Loucy (cell line): ENCODE measurements around the gene DPPA3.

Experiments used
- H2AFZ ChIP-seq: fragments of 200-600 bp; sonication (generic); 2 replicates; pipeline ENCODE4 v1.6.0; 2016; ENCODE audit warnings: antibody characterized with exemption, mild to moderate bottlenecking, low read length, moderate library complexity
- H3F3A ChIP-seq: fragments of 200-600 bp; 2 replicates; pipeline ENCODE4 v1.6.0; 2016; ENCODE audit warnings: antibody characterized with exemption, low read depth, mild to moderate bottlenecking
- H3K27me3 ChIP-seq: fragments of 200-600 bp; sonication (generic); 2 replicates; pipeline ENCODE4 v1.6.1; 2014; ENCODE audit warnings: low read length, mild to moderate bottlenecking; ENCODE audit not compliant: insufficient read depth, poor library complexity, severe bottlenecking
- H3K36me3 ChIP-seq: fragments of 200-600 bp; sonication (generic); 2 replicates; pipeline ENCODE4 v1.6.1; 2016; ENCODE audit warnings: low read length; ENCODE audit not compliant: insufficient read depth
- H3K4me1 ChIP-seq: fragments of 200-600 bp; sonication (generic); 2 replicates; pipeline ENCODE4 v1.5.1; 2014; ENCODE audit warnings: low read length, mild to moderate bottlenecking; ENCODE audit not compliant: insufficient read depth, poor library complexity, severe bottlenecking
- H3K4me2 ChIP-seq: fragments of 200-600 bp; sonication (generic); 2 replicates; pipeline ENCODE4 v1.6.0; 2014; ENCODE audit warnings: antibody characterized with exemption, low read length, low read depth, mild to moderate bottlenecking; ENCODE audit not compliant: poor library complexity, severe bottlenecking
- H3K4me3 ChIP-seq: fragments of 200-600 bp; sonication (generic); 2 replicates; pipeline ENCODE4 v1.5.1; 2014; ENCODE audit warnings: low read length, mild to moderate bottlenecking, mixed read lengths; ENCODE audit not compliant: poor library complexity, severe bottlenecking
- H3K79me2 ChIP-seq: fragments of 200-600 bp; sonication (generic); 2 replicates; pipeline ENCODE4 v1.6.1; 2014; ENCODE audit warnings: low read length; ENCODE audit not compliant: insufficient read depth
- H3K9ac ChIP-seq: fragments of 200-600 bp; sonication (generic); 2 replicates; pipeline ENCODE4 v1.6.0; 2014; ENCODE audit warnings: mild to moderate bottlenecking, low read depth, low read length, moderate library complexity; ENCODE audit not compliant: poor library complexity, severe bottlenecking
- H3K9me2 ChIP-seq: fragments of 200-600 bp; sonication (generic); replicated peaks from 2 replicates; pipeline ENCODE4 v1.6.1; 2016; ENCODE audit warnings: low read depth, low read length, mixed read lengths
- H3K9me3 ChIP-seq: fragments of 200-600 bp; sonication (generic); 2 replicates; pipeline ENCODE4 v1.6.1; 2014; ENCODE audit warnings: mild to moderate bottlenecking, antibody characterized with exemption, low read length, low read depth; ENCODE audit not compliant: insufficient read depth
- H4K20me1 ChIP-seq: fragments of 200-600 bp; sonication (generic); 2 replicates; pipeline ENCODE4 v1.6.0; 2014; ENCODE audit warnings: antibody characterized with exemption, low read length, mild to moderate bottlenecking; ENCODE audit not compliant: insufficient read depth, poor library complexity, severe bottlenecking
- CTCF ChIP-seq: fragments of 200-600 bp; sonication (generic); conservative IDR thresholded peaks from 2 replicates; pipeline ENCODE4 v1.5.1; 2014; ENCODE audit warnings: mild to moderate bottlenecking, antibody characterized with exemption, low read length
- EZH2phosphoT487 ChIP-seq: fragments of 200-600 bp; IDR thresholded peaks from 2 replicates; pipeline ENCODE4 v1.6.1; 2018; ENCODE audit warnings: antibody characterized with exemption, mild to moderate bottlenecking, moderate library complexity, borderline replicate concordance

Gene DPPA3

GRCh38 chr12:7716381-7716780 is 5.1 kb downstream of the DPPA3 start:
- H3K27me3 ChIP-seq = no peaks in the 10 kb centered on the region
- H2AFZ ChIP-seq = 0 out of 2 replicates have a peak overlapping the region, but pooled peaks have one; percentile 32
- TF ChIP-seq EZH2phosphoT487 (no peak), CTCF (peak; percentile 52)
- H3K9me3 ChIP-seq = no peaks in the 10 kb centered on the region
- no peaks in the 10 kb centered on the region for H4K20me1 ChIP-seq
- no peaks in the 10 kb centered on the region for H3K79me2 ChIP-seq
- no peak overlapping the region for H3K4me3 ChIP-seq
- H3K36me3 ChIP-seq = no peaks in the 10 kb centered on the region
- H3F3A ChIP-seq = no peaks in the 10 kb centered on the region
- no peaks in the 10 kb centered on the region for H3K9me2 ChIP-seq
- no peak overlapping the region for H3K4me2 ChIP-seq
- no peak overlapping the region for H3K9ac ChIP-seq
- peaks cover 4% of the 10 kb centered on the region for H3K4me1 ChIP-seq

DNA sequence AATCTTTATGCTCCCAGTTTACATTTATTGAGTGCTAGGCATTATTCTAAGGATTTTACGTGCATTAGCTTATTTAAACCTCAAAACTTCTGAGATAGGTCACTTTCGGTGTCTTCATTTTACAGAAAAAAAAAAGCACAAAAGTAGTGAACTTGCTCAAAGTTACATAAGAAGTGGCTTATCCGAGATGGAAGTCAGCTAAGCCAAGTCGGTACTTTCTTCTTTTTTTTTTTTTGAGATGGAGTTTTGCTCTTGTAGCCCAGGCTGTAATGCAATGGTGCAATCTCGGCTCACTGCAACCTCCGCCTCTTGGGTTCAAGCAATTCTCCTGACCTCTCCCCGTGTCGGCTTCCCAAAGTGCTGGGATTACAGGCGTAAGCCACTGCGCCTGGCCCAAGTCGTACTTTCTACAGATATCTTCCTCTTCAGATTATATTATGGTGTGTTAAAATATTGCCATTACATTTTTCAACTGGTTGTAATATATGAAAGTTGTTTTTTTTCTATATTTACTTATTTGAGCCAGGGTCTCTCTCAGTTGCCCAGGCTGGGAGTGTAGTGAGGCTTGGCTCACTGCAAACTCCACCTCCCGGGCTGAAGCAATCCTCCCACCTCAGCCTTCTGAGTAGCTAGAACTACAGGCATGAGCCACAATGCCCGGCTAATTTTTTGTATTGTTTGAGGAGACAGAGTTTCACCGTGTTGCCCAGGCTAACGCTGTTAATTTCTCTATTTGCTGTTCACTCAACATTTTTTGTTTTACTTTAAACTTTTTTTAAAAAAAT is 8.9 kb downstream of the DPPA3 start:
- Histone ChIP-seq H3K79me2 (no peaks in the 10 kb centered on the region), H4K20me1 (no peaks in the 10 kb centered on the region), H3K4me1 (peaks cover 4% of the 10 kb centered on the region)

DNA sequence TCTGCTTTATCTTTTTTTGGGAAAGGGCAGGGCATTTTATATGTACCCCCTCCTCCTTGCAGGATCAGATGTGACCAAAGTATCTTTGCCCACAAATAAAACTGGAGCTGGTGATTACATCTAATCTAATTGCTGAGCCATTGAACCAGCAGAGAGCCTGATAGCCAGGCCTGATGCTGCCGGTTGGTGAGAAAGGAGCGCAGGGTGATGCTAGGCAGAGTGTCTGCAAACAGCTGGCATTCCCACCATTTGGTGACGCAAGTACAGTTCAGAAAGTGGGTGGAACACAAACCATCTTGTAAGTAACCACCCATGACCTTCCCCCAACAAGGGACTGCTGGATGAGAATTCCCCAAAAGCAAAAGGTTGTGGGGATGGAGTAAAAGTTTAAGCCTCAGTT is 12.7 kb downstream of the DPPA3 start:
- TF ChIP-seq EZH2phosphoT487 (no peak), CTCF (no peak)
- Histone ChIP-seq H3K79me2 (no peaks in the 10 kb centered on the region), H3K9ac (no peak overlapping the region), H3K4me2 (no peak overlapping the region), H3K4me3 (no peak overlapping the region), H3F3A (no peaks in the 10 kb centered on the region), H3K9me3 (no peaks in the 10 kb centered on the region), H3K27me3 (no peaks in the 10 kb centered on the region), H3K36me3 (no peaks in the 10 kb centered on the region), H3K4me1 (no peaks in the 10 kb centered on the region), H4K20me1 (no peaks in the 10 kb centered on the region), H3K9me2 (no peaks in the 10 kb centered on the region), H2AFZ (peak overlapping the region; percentile 43; the same call in 1 of the 2 replicates)

More for the DNA sequence above, 8.9 kb downstream of the DPPA3 start:
- no peaks in the 10 kb centered on the region for H3F3A ChIP-seq
- no peak overlapping the region for H3K9ac ChIP-seq
- H3K4me2 ChIP-seq = no peak overlapping the region
- no peak overlapping the region for H3K4me3 ChIP-seq
- no peaks in the 10 kb centered on the region for H3K27me3 ChIP-seq
- H3K9me2 ChIP-seq = no peaks in the 10 kb centered on the region
- no peaks in the 10 kb centered on the region for H3K9me3 ChIP-seq
- TF ChIP-seq CTCF (no peak), EZH2phosphoT487 (no peak)
- no peaks in the 10 kb centered on the region for H3K36me3 ChIP-seq
- H2AFZ ChIP-seq = no peak overlapping the region
